T follicular helper cell (primary cell): ENCODE measurements around the gene OR2M3.
"Not testable (repeated sequence)": the region's sequence is repeated elsewhere in the genome, so short reads cannot be mapped to it uniquely, and the experiment has no call there.

Source experiments
- DNase-seq: peaks from one replicate; pipeline ENCODE4 v3.0.0-alpha.2; 2020; ENCODE audit warnings: low read depth
- total RNA-seq, 2 experiments: gene quantifications; one replicate each; lab custom pipeline; 2026; lab: John Stamatoyannopoulos, UW

Gene OR2M3, protein sequence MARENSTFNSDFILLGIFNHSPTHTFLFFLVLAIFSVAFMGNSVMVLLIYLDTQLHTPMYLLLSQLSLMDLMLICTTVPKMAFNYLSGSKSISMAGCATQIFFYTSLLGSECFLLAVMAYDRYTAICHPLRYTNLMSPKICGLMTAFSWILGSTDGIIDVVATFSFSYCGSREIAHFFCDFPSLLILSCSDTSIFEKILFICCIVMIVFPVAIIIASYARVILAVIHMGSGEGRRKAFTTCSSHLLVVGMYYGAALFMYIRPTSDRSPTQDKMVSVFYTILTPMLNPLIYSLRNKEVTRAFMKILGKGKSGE
- 0 reads per million in 2 experiments for total RNA-seq

DNA sequence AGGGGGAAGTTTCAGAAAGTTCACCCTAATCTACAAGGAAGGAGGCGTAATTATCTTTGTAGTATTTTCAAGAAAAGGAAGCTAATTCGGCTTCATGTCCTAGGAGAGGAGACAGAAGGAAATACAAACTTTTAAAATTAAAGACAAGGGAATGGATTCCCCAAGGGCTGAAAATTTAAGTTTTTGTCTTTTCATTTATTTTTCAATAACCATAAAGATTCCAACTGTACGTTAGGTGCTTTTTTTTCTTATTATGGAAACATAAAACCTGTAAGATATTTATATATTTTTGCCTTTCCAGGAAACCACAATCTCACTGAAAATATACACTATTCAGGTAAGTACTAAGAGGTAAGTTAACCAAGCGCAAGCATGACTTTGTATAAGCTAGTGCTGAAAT, at the start of gene OR2M3:
Gene OR2M3, plus strand, starts transcription at position 301 of the 400 bp plus-strand sequence. CDS start 5,803 bp downstream, outside the sequence.
- DNase-seq = no peak

DNA sequence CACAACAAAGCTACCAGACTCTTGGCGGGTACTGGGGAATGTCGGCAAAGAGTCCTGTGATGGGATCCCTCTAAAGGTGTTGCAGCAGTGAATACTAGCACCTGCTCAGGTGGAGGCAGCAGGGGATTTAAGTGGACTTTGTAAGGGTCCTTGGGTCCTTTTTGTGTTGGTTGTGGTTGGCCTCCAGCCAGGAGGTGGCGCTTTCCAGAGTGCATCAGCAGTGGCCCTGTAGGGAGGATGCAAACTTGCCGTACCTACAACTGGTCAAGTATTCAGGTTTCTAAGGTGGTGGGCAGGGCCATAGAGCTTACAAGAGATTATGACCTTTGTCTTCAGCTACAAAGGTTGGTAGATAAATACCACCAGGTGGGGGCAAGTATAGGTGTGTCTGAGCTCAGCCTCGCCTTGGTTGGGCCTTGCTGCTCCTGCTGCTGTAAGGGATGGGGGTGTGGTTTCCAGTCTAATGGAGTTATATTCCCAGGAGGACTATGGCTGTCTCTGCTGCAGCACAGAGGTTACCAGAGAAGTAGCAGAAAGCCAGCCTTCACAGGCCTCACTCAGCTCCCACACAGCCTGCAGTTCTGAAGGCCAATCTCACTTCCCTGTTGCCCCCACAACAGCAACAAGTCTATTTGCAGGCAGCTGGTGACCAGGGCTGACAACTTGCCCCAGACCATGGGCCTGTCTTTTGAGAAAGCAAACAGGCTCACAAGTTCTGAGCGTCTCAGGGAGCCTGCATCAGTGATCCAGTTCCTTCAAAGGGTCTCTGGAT, 44.8 kb upstream of the OR2M3 start:
- no peak for DNase-seq

DNA sequence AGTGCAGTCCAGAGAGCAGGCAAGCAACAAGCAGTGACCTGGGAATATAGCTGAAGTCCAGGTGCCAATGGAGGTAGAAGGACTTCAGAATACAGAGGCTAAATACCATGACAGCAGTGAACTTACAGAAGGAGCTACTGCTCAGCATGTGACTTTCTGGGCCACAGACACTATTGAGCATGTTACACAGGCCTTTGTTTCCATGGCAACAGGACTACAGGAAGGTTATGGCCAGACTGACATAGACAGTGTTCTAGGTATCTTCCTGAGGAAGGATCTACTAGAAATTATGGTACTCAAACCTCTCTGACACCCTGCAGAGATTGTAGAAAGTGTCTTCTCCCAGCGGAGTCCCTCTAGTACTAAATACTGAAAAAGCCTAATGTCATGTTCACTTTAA, 41.1 kb upstream of the OR2M3 start:
- no peak for DNase-seq

DNA sequence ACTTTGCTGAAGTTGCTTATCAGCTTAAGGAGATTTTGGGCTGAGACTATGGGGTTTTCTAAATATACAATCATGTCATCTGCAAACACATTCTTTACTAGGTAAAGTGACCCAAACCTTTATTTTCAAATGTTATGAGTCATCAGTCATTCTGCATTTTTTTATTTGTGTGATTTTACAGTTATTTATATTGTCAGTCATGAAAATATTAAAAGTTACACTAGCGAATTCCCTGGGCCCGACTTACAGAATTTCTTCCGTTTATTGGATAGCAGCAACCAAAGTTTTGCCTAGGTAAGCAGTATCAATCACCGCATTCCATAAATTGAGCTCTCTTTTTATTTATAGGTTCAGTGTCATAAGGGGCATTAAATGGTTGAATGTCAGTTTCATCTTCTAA, 38.3 kb upstream of the OR2M3 start:
- DNase-seq = no peak

GRCh38 chr1:248164031-248164430, 33.0 kb upstream of the OR2M3 start:
- no peak for DNase-seq

GRCh38 chr1:248165186-248165585, 31.9 kb upstream of the OR2M3 start:
- DNase-seq = no peak

GRCh38 chr1:248174521-248174920, 22.5 kb upstream of the OR2M3 start, which contains the start of gene OR2M2:
TSS of gene OR2M2 (plus strand) at chr1:248174821. CDS start at chr1:248179986, 5,165 bp downstream.
- DNase-seq = no peak

DNA sequence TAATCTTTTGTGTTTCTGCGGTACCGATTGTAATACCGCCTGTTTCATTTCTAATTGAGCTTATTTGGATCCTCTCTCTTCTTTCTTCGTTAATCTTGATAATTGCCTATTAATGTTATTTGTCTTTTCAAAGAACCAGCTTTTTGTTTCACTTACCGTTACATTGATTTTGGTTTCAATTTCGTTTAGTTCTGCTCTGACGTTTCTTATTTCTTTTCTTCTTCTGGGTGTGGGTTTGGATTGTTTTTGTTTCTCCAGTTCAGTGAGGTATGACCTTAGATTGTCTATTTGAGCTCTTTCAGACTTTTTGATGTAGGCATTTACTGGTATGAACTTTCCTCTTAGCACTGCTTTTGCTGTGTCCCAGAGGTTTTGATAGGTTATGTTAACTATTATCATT, 13.1 kb upstream of the OR2M3 start:
- DNase-seq = no peak

DNA sequence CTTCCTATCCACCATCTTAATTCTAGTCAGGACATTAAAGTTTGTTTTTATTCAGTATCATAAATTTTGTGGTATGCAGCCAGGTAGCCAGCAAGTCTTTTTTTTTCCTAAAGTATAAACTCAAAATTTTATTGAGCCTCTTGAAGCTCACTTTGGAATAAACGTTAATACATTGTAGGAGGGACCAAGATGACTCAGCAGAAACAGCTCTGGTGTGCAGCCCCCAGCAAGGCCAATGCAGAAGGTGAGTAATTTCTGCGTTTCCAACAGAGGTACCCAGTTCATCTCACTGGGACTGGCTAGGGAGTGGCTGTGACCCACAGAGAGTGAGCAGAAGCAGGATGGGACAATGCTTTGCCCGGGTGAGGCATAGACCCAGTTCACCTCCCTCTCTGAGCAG, 9.7 kb upstream of the OR2M3 start:
- no peak for DNase-seq

- DNase-seq = no peak
These were observed 8.0 kb upstream of the OR2M3 start for GRCh38 chr1:248189026-248189425.

GRCh38 chr1:248194117-248194516, 2.9 kb upstream of the OR2M3 start:
- no peak for DNase-seq

GRCh38 chr1:248215880-248216279, 18.8 kb downstream of the OR2M3 start:
- DNase-seq = no peak

GRCh38 chr1:248225537-248225936, 28.5 kb downstream of the OR2M3 start:
- DNase-seq = no peak

- DNase-seq = no peak
These were observed 32.4 kb downstream of the OR2M3 start for GRCh38 chr1:248229360-248229908.

- no peak for DNase-seq
These were observed 34.1 kb downstream of the OR2M3 start, which contains the start of gene OR2M4 for GRCh38 chr1:248231117-248231516. TSS of gene OR2M4 (plus strand) at chr1:248231417. CDS start at chr1:248238929, 7,512 bp downstream.

GRCh38 chr1:248239478-248239877, 42.4 kb downstream of the OR2M3 start:
- DNase-seq = no peak

DNA sequence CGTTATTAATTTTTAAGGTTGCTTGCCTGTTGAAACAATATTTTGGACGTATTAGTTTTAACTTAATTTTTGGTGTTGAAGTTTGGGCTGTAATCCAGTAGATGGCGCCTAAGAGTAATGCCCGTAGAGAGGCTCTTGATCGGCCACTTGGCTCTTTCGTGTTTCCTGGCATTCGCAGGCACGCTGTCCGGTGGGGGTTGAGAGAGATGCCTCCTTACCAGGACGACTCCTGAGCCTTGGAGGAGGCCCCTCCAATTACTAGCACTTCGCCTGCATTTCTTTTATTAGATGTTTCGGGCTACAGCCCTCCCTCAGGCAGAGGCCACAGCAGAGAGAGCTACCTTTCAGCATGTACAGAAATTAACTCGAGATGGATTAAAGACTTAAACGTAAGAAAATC, 46.1 kb downstream of the OR2M3 start:
- no peak for DNase-seq

- not testable (repeated sequence) for DNase-seq
These were observed 62.2 kb downstream of the OR2M3 start for GRCh38 chr1:248259309-248259708.
